GM08714 (cell line): Measurements from ENCODE around the gene ADGRF1.

Experiments used
- H3K4me3 ChIP-seq: fragments of 200-500 bp; sonication (Bioruptor generic); 2 replicates; pipeline ENCODE4 v1.5.1; 2014; ENCODE audit warnings: mild to moderate bottlenecking, low read length, inconsistent platforms
- ZNF274 ChIP-seq: IDR thresholded peaks from 2 replicates; pipeline ENCODE4 v1.6.1; 2012; ENCODE audit warnings: mild to moderate bottlenecking, low read depth, low read length

Gene ADGRF1

DNA sequence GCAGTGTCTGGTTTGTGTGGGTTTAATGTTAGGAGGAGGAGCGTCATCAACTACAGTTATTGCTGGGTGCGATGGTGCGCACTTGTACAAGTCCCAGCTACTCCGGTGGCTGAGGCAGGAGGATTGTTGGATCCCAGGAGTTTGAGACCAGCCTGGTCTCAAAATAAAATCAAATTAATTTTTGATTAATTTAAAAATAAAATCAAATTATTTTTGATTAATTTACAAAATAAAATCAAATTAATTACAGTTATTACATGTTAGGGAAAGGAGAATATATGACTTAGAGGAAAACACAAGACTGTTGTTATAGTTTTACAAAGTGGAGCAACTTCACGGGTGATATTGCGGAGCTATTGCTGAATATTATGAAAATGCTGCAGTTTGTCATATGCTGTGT is 85.7 kb downstream of the ADGRF1 start:
- no peak overlapping the region for H3K4me3 ChIP-seq
- TF ChIP-seq ZNF274, result no peak

DNA sequence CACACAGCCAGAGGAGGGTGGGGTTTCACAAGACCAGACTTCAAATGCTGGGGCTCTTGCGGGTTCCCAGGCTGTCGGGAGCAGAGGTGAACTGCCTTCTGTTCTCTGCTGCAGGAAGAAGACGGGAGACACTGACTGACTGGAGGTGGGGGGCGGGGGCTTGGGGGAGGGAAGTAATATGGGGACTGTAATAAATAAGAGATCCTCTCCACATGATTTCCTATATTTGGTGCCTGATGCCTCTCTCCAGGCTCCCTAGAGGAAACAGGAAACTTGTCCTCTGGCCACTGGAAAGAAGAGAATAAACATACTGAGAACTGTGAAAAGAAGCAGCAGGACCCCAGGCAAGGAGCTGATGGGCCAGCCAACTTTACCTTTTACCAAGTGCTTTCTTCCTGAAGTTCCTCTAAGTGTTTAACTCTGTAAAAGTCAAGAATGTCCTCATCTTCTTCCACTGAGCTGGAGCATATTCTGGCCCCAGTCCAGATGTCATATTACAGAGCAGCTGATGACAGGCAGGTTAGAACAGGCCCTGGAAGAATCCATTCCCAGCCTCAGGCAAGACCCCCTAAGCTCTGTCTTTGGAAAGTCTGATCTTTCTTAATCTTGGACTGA is 87.2 kb downstream of the ADGRF1 start:
- TF ChIP-seq ZNF274, result no peak

DNA sequence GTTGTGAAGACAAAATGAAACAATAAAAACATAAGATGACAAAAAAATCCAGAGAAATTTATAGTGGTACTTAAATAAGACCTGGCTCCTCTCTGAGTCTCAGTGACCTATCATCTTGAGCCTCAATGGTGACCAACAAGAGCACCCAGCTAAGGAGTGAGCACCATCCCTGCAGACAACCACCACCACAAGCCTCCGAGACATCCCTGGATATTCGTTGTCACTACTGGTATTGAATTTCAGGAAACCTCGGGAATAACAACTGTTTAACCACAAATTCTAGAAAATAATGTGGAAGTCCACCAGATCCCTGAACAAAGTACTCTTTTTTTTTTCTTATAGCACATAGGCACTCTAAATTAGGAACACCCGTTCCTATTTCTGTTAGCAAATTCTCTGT is 88.2 kb downstream of the ADGRF1 start:
- no peak overlapping the region for H3K4me3 ChIP-seq

More for the DNA sequence above, 87.2 kb downstream of the ADGRF1 start:
- H3K4me3 ChIP-seq, result no peak overlapping the region

DNA sequence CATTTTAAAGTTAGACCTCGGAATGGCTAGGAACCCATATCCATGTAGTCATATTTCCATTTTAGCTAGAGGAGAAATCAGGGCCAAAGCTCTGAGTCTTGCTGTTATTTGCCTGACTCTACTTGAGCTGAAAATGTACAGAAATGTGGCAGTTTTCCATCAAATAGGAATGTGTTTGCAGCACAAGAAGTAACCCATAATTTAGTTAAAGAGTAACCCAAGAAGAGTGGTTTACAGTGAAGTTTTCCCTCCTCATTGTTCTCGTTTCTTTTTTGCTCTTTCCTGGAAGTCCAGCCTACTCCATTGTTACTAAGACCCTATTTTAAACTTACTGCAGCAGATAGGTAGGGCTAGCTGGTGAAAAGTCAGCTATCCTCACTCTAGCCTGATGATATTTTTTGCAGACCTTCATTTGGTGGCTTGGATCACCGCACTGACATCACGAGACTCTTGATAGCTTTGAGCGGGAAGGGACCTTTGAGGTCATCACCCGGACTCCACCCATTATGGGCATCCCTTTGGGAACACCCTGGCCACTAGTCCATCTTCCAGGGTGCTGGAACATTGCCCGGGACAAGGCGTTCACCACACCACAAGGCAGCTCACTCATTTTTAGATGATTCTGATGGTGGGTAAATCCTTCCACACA is 92.4 kb downstream of the ADGRF1 start:
- no peak overlapping the region for H3K4me3 ChIP-seq
- TF ChIP-seq ZNF274, result no peak

More for the DNA sequence above, 88.2 kb downstream of the ADGRF1 start:
- TF ChIP-seq ZNF274, result no peak

DNA sequence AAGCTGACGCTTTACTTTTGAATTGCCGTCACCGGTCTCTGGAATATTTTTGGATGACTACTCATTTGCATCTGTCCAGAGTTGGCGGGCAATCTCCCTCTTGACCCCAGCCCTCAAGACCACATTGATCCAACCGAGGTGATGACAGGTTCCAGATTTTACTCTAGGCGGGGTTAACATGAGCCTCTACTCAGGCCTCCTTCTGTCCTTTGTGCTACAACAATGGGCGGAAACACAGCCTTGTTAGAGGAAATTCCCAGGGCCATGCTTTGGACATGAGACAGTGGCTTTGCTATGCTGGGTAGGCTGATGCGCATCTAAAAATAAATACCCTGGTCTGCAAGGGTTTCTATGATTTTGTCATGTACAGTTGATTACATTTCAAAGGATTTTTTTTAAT is 93.4 kb downstream of the ADGRF1 start:
- no peak overlapping the region for H3K4me3 ChIP-seq
- TF ChIP-seq ZNF274, result no peak
